Amygdala (tissue), 56 donors: ENCODE results near the gene MRPS23.

ENCODE experiments used
- DNase-seq, 56 donors: peaks; one replicate each; lab custom pipeline; 2025; lab: John Stamatoyannopoulos, UW

The MRPS23 gene

DNA sequence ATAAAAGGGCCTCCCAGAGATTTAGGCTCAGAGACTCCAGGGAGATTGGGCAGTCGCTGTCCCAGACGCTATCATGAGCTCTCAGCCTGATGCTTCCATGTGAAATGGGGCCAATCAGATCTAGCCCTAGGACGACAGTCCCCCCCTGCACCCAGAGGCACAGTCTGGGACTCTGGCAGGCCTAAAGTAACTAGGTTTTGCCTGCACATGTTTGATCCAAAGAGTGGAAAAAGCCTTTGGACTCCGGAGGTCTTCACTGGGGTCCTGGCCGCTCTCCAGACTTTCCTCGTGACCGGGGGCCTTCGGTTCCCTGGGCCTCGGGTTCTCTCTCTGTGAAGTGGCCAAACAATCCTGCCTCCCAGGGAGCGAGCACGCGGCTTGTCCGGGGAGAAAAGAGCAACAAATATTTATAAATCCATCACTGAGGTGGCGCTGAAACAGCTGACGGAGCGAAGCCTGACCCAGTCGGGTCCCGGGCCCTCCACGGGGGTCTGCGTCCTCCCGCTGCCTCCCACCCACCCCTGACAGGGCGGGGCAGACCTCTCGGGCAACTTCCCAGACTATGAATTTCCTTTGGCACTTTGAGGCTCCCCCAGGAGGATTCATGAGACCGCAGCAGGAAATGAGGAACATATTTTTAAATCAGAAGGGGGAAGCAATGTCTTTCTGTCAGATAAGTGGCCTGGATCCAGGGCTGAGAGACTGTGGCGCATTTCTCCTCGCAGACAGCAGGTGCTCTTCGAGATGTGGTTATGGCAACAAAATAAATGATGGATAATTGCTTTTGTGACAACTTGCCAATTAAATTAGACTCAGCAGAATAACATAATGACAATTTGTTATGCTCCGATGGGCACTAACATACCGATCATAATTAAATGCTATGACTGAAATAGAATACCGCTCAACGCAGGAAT lies 38.9 kb downstream of the MRPS23 start:
- peak in 14 of 56 donors; percentile 4 to 52 (median 28) for DNase-seq

DNA sequence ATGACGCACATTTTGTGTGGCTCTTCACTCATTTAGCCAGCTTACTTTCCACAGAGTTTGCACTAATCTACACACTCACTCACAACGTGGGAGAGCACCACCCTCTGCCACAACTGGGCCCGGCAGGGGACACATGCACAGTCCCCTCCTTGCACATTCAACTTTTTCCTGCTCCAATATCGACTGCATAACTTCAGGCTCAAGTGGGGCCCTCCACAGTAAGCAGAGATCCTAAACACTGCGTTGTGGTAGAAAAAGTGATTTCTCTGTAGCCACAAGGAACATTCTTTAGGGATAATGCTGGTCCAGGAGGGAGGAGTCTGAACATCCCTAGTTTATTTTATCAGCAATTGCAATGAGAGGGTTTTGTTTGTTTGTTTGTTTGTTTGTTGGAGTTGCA lies 40.0 kb downstream of the MRPS23 start:
- no peak for DNase-seq

DNA sequence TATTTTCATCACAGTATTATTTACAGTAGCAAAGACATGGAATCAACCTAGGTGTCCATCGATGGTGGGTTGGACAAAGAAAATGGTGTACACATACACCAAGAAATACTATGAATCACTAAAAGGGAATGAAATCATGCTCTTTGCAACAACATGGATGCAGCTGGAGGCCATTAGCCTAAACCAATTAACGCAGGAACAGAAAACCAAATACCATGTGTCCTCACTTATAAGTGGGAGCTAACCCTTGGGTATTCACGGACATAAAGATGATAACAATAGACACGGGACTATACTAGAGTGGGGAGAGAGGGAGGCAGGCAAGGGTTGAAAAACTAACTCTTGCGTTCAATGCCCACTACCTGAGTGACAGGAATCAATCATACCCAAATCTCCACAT lies 41.0 kb downstream of the MRPS23 start:
- no peak for DNase-seq

GRCh38 chr17:57806167-57806830 lies 43.5 kb downstream of the MRPS23 start:
- no peak for DNase-seq

- DNase-seq, result no peak
Measured at GRCh38 chr17:57803021-57803420, 46.8 kb downstream of the MRPS23 start.

DNA sequence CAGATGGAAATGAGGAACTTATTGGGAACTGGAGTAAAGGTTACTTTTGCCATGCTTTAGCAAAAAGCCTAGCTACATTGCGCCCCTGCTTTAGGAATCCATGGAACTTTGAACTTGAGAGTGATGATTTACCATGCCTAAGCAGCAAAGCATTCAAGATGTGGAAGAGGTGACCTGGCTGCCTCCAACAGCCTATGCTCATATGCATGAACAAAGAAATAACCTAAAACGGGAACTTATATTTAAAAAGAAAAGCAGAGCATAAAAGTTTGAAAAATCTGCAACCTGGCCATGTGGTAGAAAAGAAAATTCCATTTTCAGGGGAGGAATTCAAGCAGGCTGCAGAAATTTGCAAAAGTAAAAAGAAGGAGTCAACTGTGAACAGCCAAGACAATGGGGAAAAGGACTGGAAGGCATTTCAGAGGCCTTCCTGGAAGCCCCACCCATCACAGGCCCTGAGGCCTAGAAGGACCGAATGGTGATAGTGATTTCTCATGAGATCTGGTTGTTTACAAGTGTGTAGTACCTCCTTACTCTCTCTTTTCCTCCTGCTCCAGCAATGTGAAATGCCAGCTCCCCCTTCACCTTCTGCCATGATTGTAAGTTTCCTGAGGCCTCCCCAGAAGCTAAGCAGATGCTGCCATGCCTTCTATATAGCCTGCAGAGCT lies 48.7 kb downstream of the MRPS23 start:
- DNase-seq, result no peak

GRCh38 chr17:57794841-57795240 lies 55.0 kb downstream of the MRPS23 start:
- no peak for DNase-seq

DNA sequence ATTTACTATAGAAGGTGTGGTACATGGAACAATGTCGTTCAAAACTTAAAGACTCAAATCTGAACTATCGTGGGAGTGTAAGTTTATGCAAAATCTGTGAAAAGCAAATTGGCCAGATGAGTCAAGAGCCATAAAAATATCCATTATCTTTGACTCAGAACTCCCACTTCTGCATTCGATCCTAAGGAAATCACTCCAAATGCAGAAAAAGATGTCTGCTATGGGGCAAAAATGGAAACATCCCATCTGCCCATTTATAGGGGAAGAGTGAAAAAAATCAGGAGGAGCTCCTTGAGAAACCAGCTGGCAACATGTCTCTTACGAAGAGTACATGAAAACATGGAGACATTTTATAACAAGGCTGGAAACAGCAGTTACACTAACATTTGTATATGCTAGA lies 61.1 kb downstream of the MRPS23 start:
- DNase-seq, result peak in 2 of 56 donors; percentile 13 to 33

- no peak for DNase-seq
Measured at GRCh38 chr17:57785022-57785421, 64.8 kb downstream of the MRPS23 start.
